GM19397 (cell line): ENCODE data around the gene RPL41.
A peak's percentile ranks its signal among the peaks of the same experiment; 100 is the strongest.

Source experiments
- ATAC-seq: cut with Tn5 transposase; IDR thresholded peaks from one replicate; pipeline ENCODE4 v1.9.1; 2021; ENCODE audit warnings: mild to moderate bottlenecking, moderate library complexity; ENCODE audit not compliant: unreplicated experiment

RPL41 gene

GRCh38 chr12:56127485-56127887 is 11.1 kb downstream of the RPL41 start:
- ATAC-seq = no peak

- ATAC-seq = peak; percentile 85
Measured at GRCh38 chr12:56127888-56128669, 11.6 kb downstream of the RPL41 start, which contains the start of gene ESYT1. Gene ESYT1, plus strand, starts transcription at chr12:56128267. Its CDS starts 53 bp downstream, at chr12:56128320.

- no peak for ATAC-seq
Measured at GRCh38 chr12:56128670-56129205, 12.3 kb downstream of the RPL41 start.

- ATAC-seq = peak; percentile 25
Measured at GRCh38 chr12:56129206-56129941, 12.9 kb downstream of the RPL41 start.

GRCh38 chr12:56129942-56130495 is 13.6 kb downstream of the RPL41 start:
- no peak for ATAC-seq

- ATAC-seq = no peak
Measured at GRCh38 chr12:56130876-56131275, 14.4 kb downstream of the RPL41 start.

- ATAC-seq = no peak
Measured at GRCh38 chr12:56134897-56135296, 18.5 kb downstream of the RPL41 start.

- no peak for ATAC-seq
Measured at GRCh38 chr12:56137853-56138571, 21.6 kb downstream of the RPL41 start.

GRCh38 chr12:56141946-56142784 is 25.7 kb downstream of the RPL41 start:
- ATAC-seq = no peak

- no peak for ATAC-seq
Measured at GRCh38 chr12:56143217-56143616, 26.8 kb downstream of the RPL41 start.

- ATAC-seq = no peak
Measured at GRCh38 chr12:56143870-56144269, 27.4 kb downstream of the RPL41 start.

- no peak for ATAC-seq
Measured at GRCh38 chr12:56145217-56145616, 28.8 kb downstream of the RPL41 start.

GRCh38 chr12:56146492-56147460 is 30.3 kb downstream of the RPL41 start:
- no peak for ATAC-seq

- no peak for ATAC-seq
Measured at GRCh38 chr12:56150563-56150962, 34.1 kb downstream of the RPL41 start.

GRCh38 chr12:56151672-56152131 is 35.3 kb downstream of the RPL41 start:
- ATAC-seq = peak; percentile 47

- peak; percentile 84 for ATAC-seq
Measured at GRCh38 chr12:56152132-56152755, 35.8 kb downstream of the RPL41 start, which contains the start of gene MYL6B. Gene MYL6B, plus strand, starts transcription at chr12:56152587. Its CDS starts 1,332 bp downstream, at chr12:56153919.

- ATAC-seq = no peak
Measured at GRCh38 chr12:56152756-56153677, 36.6 kb downstream of the RPL41 start.
